ENCODE results near the gene S100A7. TPM values are rescaled to one million over a fixed set of nuclear protein-coding genes. Genes with fewer than 3 reads are reported as not detected.
A peak's percentile ranks its signal among the peaks of the same experiment; 100 is the strongest.

S100A7 gene
- total and polyA plus RNA-seq, 4 donors = not detected

DNA sequence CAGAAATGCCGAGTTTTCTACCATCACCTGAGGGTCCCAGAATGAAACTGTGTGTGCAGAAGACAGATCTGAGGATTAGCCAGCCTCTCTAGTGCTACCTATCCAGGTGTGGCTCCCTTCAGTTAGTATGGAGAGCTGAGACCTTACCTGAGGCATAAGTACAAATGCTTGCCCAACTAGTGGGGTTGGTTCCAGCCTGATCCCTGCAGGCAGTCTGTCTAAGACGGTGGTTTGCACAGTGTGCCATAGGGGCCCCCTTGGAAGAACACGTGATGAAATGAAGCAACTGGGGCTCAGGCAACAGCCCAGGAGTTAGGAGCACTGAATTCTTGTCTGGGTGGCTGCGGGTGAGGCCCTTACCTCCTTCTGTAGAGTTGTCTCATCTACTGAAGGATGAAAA lies 28.5 kb downstream of the S100A7 start:
- Histone ChIP-seq H3K36me3 (ENCODE audit: control insufficient read depth in 4 of 4, insufficient read depth in 3 of 4, low read depth in 1 of 4, low read length in 3 of 4) (no peaks in the 10 kb centered on the region), H3K4me1 (ENCODE audit: control insufficient read depth in 4 of 4, insufficient read depth in 4 of 4, low read length in 3 of 4) (no peaks in the 10 kb centered on the region), H3K4me3 (ENCODE audit: low read depth in 1 of 3, low read length in 3 of 3) (no peak overlapping the region), H3K27me3 (ENCODE audit: control insufficient read depth in 4 of 4, insufficient read depth in 4 of 4, low read length in 3 of 4) (peaks cover 0 to 6% (median 0%) of the 10 kb centered on the region in 4 donors), H3K9ac (ENCODE audit: low read depth in 1 of 2, low read length in 2 of 2) (no peak overlapping the region), H3K27ac (ENCODE audit: low read depth in 1 of 2, low read length in 2 of 2) (no peak overlapping the region), H3K9me3 (ENCODE audit: control insufficient read depth in 4 of 4, low read length in 3 of 4) (no peaks in the 10 kb centered on the region)
- 64% methylated on average over 4 of the region's 4 CpGs for WGBS
- no peak for TF ChIP-seq SP1 (IDR thresholded peaks at IDR 0.05)
- TF ChIP-seq, protein P1, sequence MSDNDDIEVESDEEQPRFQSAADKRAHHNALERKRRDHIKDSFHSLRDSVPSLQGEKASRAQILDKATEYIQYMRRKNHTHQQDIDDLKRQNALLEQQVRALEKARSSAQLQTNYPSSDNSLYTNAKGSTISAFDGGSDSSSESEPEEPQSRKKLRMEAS (IDR thresholded peaks at IDR 0.05) = no peak
- TF ChIP-seq YY1 (IDR thresholded peaks at IDR 0.05) = no peak
- TF ChIP-seq HNF4G (IDR thresholded peaks at IDR 0.05) = no peak
- no peak for TF ChIP-seq RXRA (IDR thresholded peaks at IDR 0.05)
- TF ChIP-seq TAF1 (conservative IDR thresholded peaks at IDR 0.05) = no peak
- TF ChIP-seq FOXA2 (IDR thresholded peaks at IDR 0.05) = no peak
- TF ChIP-seq GABPA (IDR thresholded peaks at IDR 0.05 in 1 of 2, conservative IDR thresholded peaks at IDR 0.05 in 1 of 2) = no peak
- TF ChIP-seq JUND (IDR thresholded peaks at IDR 0.05) = no peak
- no peak for TF ChIP-seq FOXA1 (IDR thresholded peaks at IDR 0.05)
- TF ChIP-seq, protein P2, sequence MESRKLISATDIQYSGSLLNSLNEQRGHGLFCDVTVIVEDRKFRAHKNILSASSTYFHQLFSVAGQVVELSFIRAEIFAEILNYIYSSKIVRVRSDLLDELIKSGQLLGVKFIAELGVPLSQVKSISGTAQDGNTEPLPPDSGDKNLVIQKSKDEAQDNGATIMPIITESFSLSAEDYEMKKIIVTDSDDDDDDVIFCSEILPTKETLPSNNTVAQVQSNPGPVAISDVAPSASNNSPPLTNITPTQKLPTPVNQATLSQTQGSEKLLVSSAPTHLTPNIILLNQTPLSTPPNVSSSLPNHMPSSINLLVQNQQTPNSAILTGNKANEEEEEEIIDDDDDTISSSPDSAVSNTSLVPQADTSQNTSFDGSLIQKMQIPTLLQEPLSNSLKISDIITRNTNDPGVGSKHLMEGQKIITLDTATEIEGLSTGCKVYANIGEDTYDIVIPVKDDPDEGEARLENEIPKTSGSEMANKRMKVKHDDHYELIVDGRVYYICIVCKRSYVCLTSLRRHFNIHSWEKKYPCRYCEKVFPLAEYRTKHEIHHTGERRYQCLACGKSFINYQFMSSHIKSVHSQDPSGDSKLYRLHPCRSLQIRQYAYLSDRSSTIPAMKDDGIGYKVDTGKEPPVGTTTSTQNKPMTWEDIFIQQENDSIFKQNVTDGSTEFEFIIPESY (IDR thresholded peaks at IDR 0.05) = no peak
- DNase-seq (ENCODE audit: low spot score) = peak; percentile 16

DNA sequence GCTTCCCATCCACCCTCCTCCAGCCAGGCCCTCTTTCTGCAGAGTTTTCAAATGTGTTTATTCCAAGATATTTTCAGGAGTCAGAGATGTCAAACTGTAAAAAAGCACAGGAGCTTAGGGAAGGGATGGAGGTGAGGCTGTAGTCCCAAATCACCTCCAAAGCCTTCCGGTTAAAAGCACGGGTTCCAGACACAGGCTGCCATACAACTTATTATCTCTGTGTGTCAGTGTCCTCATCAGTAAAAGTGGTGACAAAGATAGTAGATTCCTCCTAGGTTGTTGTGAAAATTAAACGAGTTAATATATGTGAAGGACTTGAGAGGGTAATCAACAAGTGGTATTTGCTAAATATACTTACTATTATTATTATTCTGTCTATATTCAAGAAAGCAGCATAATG lies 29.0 kb downstream of the S100A7 start:
- TF ChIP-seq, protein P2 (IDR thresholded peaks at IDR 0.05) = no peak
- TF ChIP-seq YY1 (IDR thresholded peaks at IDR 0.05) = no peak
- TF ChIP-seq TAF1 (conservative IDR thresholded peaks at IDR 0.05) = no peak
- TF ChIP-seq, protein P3, sequence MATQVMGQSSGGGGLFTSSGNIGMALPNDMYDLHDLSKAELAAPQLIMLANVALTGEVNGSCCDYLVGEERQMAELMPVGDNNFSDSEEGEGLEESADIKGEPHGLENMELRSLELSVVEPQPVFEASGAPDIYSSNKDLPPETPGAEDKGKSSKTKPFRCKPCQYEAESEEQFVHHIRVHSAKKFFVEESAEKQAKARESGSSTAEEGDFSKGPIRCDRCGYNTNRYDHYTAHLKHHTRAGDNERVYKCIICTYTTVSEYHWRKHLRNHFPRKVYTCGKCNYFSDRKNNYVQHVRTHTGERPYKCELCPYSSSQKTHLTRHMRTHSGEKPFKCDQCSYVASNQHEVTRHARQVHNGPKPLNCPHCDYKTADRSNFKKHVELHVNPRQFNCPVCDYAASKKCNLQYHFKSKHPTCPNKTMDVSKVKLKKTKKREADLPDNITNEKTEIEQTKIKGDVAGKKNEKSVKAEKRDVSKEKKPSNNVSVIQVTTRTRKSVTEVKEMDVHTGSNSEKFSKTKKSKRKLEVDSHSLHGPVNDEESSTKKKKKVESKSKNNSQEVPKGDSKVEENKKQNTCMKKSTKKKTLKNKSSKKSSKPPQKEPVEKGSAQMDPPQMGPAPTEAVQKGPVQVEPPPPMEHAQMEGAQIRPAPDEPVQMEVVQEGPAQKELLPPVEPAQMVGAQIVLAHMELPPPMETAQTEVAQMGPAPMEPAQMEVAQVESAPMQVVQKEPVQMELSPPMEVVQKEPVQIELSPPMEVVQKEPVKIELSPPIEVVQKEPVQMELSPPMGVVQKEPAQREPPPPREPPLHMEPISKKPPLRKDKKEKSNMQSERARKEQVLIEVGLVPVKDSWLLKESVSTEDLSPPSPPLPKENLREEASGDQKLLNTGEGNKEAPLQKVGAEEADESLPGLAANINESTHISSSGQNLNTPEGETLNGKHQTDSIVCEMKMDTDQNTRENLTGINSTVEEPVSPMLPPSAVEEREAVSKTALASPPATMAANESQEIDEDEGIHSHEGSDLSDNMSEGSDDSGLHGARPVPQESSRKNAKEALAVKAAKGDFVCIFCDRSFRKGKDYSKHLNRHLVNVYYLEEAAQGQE (IDR thresholded peaks at IDR 0.05) = no peak
- no peak for TF ChIP-seq RXRA (IDR thresholded peaks at IDR 0.05)
- no peak for TF ChIP-seq NR2F2 (IDR thresholded peaks at IDR 0.05)
- TF ChIP-seq, protein P1 (IDR thresholded peaks at IDR 0.05) = no peak
- TF ChIP-seq FOXA2 (IDR thresholded peaks at IDR 0.05) = no peak
- no peak for TF ChIP-seq RAD21 (IDR thresholded peaks at IDR 0.05)
- TF ChIP-seq JUND (IDR thresholded peaks at IDR 0.05) = no peak
- TF ChIP-seq SP1 (IDR thresholded peaks at IDR 0.05) = no peak
- TF ChIP-seq FOXA1 (IDR thresholded peaks at IDR 0.05) = no peak
- Histone ChIP-seq H3K27me3 (ENCODE audit: control insufficient read depth in 4 of 4, insufficient read depth in 4 of 4, low read length in 3 of 4) (peaks cover 0 to 6% (median 0%) of the 10 kb centered on the region in 4 donors), H3K9ac (ENCODE audit: low read depth in 1 of 2, low read length in 2 of 2) (no peak overlapping the region), H3K9me3 (ENCODE audit: control insufficient read depth in 4 of 4, low read length in 3 of 4) (no peaks in the 10 kb centered on the region), H3K4me3 (ENCODE audit: low read depth in 1 of 3, low read length in 3 of 3) (no peak overlapping the region), H3K4me1 (ENCODE audit: control insufficient read depth in 4 of 4, insufficient read depth in 4 of 4, low read length in 3 of 4) (no peaks in the 10 kb centered on the region), H3K27ac (ENCODE audit: low read depth in 1 of 2, low read length in 2 of 2) (no peak overlapping the region), H3K36me3 (ENCODE audit: control insufficient read depth in 4 of 4, insufficient read depth in 3 of 4, low read depth in 1 of 4, low read length in 3 of 4) (no peaks in the 10 kb centered on the region)
- DNase-seq (ENCODE audit: low spot score) = no peak
- 78% methylated on average over 3 of the region's 3 CpGs for WGBS

Data from liver (tissue), 9 donors.